NB4 (cell line): Measurements from ENCODE around the gene NR5A1.

ENCODE experiments used
- DNase-seq: peaks from one replicate; pipeline ENCODE4 v3.0.0; 2010; ENCODE audit warnings: low read depth
- H3K4me3 ChIP-seq: one replicate; pipeline ENCODE4 v1.5.1; 2011; ENCODE audit warnings: mild to moderate bottlenecking, low read depth, low read length, moderate library complexity
- MYC ChIP-seq: IDR thresholded peaks from 2 replicates; pipeline ENCODE4 v1.6.1; 2011; ENCODE audit warnings: low read depth, low read length
- POLR2A ChIP-seq: IDR thresholded peaks from 2 replicates; pipeline ENCODE4 v1.6.1; 2011; ENCODE audit warnings: mild to moderate bottlenecking; ENCODE audit not compliant: insufficient read length; ENCODE audit errors: extremely low read depth
- TF ChIP-seq, protein P1 (sequence below): IDR thresholded peaks from one replicate; pipeline ENCODE4 v1.5.1; 2012; ENCODE audit warnings: low read depth, low read length
- TF ChIP-seq, protein P2 (sequence below): IDR thresholded peaks from 2 replicates; pipeline ENCODE4 v1.6.1; 2011; ENCODE audit warnings: low read depth, low read length

NR5A1 gene

DNA sequence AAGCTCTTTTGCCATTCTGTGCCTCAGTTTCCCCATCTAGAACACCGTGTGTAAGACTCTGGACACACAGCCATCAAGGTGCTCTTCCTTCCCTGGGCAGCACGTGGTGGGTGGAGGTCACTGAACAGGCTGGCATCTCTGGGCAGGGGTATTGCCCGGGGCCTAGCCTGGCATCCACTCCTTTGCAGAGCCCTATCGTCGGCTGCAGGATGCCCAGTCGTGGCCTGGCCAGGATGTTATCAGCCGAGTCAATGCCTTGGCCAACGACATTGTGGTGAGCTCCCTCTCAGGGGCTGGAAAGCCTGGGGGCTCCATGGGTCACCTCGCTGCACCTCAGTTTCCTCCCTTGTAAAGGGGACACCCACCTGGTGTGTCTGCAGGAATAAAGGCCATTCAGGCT is 52.9 kb downstream of the NR5A1 start:
- no peak for TF ChIP-seq MYC
- no peak for TF ChIP-seq POLR2A
- H3K4me3 ChIP-seq = no peak overlapping the region
- DNase-seq = no peak

GRCh38 chr9:124453586-124454191 is 53.5 kb downstream of the NR5A1 start:
- H3K4me3 ChIP-seq = no peak overlapping the region
- TF ChIP-seq POLR2A (no peak), MYC (no peak)
- TF ChIP-seq, protein P1, sequence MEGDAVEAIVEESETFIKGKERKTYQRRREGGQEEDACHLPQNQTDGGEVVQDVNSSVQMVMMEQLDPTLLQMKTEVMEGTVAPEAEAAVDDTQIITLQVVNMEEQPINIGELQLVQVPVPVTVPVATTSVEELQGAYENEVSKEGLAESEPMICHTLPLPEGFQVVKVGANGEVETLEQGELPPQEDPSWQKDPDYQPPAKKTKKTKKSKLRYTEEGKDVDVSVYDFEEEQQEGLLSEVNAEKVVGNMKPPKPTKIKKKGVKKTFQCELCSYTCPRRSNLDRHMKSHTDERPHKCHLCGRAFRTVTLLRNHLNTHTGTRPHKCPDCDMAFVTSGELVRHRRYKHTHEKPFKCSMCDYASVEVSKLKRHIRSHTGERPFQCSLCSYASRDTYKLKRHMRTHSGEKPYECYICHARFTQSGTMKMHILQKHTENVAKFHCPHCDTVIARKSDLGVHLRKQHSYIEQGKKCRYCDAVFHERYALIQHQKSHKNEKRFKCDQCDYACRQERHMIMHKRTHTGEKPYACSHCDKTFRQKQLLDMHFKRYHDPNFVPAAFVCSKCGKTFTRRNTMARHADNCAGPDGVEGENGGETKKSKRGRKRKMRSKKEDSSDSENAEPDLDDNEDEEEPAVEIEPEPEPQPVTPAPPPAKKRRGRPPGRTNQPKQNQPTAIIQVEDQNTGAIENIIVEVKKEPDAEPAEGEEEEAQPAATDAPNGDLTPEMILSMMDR = no peak
- TF ChIP-seq, protein P2, sequence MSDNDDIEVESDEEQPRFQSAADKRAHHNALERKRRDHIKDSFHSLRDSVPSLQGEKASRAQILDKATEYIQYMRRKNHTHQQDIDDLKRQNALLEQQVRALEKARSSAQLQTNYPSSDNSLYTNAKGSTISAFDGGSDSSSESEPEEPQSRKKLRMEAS = no peak
- no peak for DNase-seq

GRCh38 chr9:124452841-124453585 is 54.2 kb downstream of the NR5A1 start:
- TF ChIP-seq, protein P2 = no peak
- TF ChIP-seq MYC = no peak
- TF ChIP-seq, protein P1 = no peak
- TF ChIP-seq POLR2A = no peak
- no peak overlapping the region for H3K4me3 ChIP-seq
- no peak for DNase-seq

- TF ChIP-seq, protein P1 = no peak
- TF ChIP-seq, protein P2 = no peak
- TF ChIP-seq MYC = no peak
- no peak for TF ChIP-seq POLR2A
- no peak for DNase-seq
- H3K4me3 ChIP-seq = no peak overlapping the region
Observed at GRCh38 chr9:124452326-124452725, 54.9 kb downstream of the NR5A1 start.

- TF ChIP-seq, protein P2 = no peak
- TF ChIP-seq POLR2A = no peak
- TF ChIP-seq, protein P1 = no peak
- no peak for TF ChIP-seq MYC
- no peak for DNase-seq
- H3K4me3 ChIP-seq = no peak overlapping the region
Observed at GRCh38 chr9:124450931-124451661, 56.1 kb downstream of the NR5A1 start.

DNA sequence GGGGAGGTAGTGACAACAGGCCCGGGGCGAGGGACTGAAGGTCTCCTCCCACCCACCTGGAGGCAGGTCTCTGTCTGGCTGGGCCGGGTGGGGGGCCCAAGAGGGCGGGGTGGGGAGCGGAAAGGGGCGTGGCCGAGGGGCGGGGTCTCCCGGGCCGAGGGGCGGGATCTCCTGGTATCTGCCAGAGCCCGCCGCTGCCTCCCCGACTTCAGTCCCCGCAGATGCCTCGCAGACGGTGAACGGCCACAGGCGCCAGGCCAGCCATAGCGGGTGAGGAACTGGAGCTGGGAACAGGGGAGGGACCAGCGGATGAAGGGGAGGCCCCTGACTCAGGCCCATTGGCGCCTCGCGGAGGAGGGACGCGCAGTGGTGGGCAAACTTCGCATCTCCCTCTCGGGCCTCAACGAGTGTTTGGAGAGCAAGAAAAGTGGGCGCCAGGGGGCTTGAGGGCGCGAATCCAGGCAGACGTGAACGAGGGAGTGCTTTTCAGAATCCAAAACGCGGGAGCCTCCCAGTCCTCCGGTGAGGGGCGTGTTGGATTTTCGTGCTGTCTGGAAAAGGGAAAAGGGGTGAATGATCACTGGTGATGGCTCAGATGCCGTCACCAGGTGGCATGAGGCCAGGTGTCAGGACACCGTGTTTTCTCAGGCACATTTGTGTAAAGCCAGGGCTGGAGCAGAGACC is 56.8 kb downstream of the NR5A1 start, which contains the start of gene ADGRD2:
Gene ADGRD2, plus strand, starts transcription at position 211 of the 684 bp plus-strand sequence. CDS start 1,216 bp downstream, outside the sequence.
- no peak within 1 kb of the TSS for H3K4me3 ChIP-seq
- no peak for DNase-seq
- TF ChIP-seq, protein P1 = no peak
- TF ChIP-seq, protein P2 = no peak
- TF ChIP-seq MYC (no peak), POLR2A (no peak)
